Neural progenitor cell (in vitro differentiated cells): ENCODE data around the gene PROB1. TPM values are rescaled to one million over a fixed set of nuclear protein-coding genes. Genes with fewer than 3 reads are reported as not detected.

Experiments used
- DNase-seq: peaks from one replicate; pipeline ENCODE4 v3.0.0-alpha.2; 2016; ENCODE audit warnings: low spot score
- H2AFZ ChIP-seq: fragments of 200-600 bp; sonication (generic); replicated peaks from 2 replicates; pipeline ENCODE4 v1.6.1; 2016; ENCODE audit warnings: antibody characterized with exemption
- H3F3A ChIP-seq: fragments of 200-600 bp; sonication (generic); 2 replicates; pipeline ENCODE4 v1.6.1; 2016; ENCODE audit warnings: antibody characterized with exemption, low read depth
- H3K27ac ChIP-seq: fragments of 200-600 bp; sonication (generic); 2 replicates; pipeline ENCODE4 v1.5.1; 2016; ENCODE audit warnings: mild to moderate bottlenecking
- H3K27me3 ChIP-seq: fragments of 200-600 bp; sonication (generic); 2 replicates; pipeline ENCODE4 v1.6.1; 2016; ENCODE audit warnings: mild to moderate bottlenecking, moderate library complexity
- H3K36me3 ChIP-seq: fragments of 200-600 bp; sonication (generic); 2 replicates; pipeline ENCODE4 v1.5.1; 2016
- H3K4me1 ChIP-seq: fragments of 200-600 bp; sonication (generic); 2 replicates; pipeline ENCODE4 v1.6.1; 2016; ENCODE audit warnings: mixed run types
- H3K4me2 ChIP-seq: fragments of 200-600 bp; sonication (generic); 2 replicates; pipeline ENCODE4 v1.6.1; 2016
- H3K4me3 ChIP-seq: fragments of 200-600 bp; sonication (generic); 2 replicates; pipeline ENCODE4 v1.5.1; 2016
- H3K79me2 ChIP-seq: fragments of 200-600 bp; sonication (generic); 2 replicates; pipeline ENCODE4 v1.6.1; 2016; ENCODE audit warnings: low read depth
- H3K9ac ChIP-seq: fragments of 200-600 bp; sonication (generic); 2 replicates; pipeline ENCODE4 v1.6.1; 2016
- H3K9me3 ChIP-seq: fragments of 200-600 bp; sonication (generic); 2 replicates; pipeline ENCODE4 v1.5.1; 2016; ENCODE audit warnings: low read depth
- H4K20me1 ChIP-seq: fragments of 200-600 bp; sonication (generic); 2 replicates; pipeline ENCODE4 v1.6.1; 2016; ENCODE audit warnings: low read depth
- H3K27ac Mint-ChIP-seq: 3 replicates; pipeline ENCODE4 v1.8.0; 2021; ENCODE audit warnings: mixed read lengths
- H3K27me3 Mint-ChIP-seq: 2 replicates; pipeline ENCODE4 v1.8.0; 2022; ENCODE audit warnings: low read depth, mild to moderate bottlenecking, inconsistent platforms, moderate library complexity, mixed read lengths; ENCODE audit not compliant: insufficient read depth
- H3K36me3 Mint-ChIP-seq: 3 replicates; pipeline ENCODE4 v1.8.0; 2021; ENCODE audit warnings: mixed read lengths
- H3K4me1 Mint-ChIP-seq: 3 replicates; pipeline ENCODE4 v1.8.0; 2021; ENCODE audit warnings: mixed read lengths
- H3K4me3 Mint-ChIP-seq: 3 replicates; pipeline ENCODE4 v1.8.0; 2021; ENCODE audit warnings: mild to moderate bottlenecking, moderate library complexity, mixed read lengths
- H3K9me3 Mint-ChIP-seq: 3 replicates; pipeline ENCODE4 v1.8.0; 2020; ENCODE audit warnings: mixed read lengths
- EZH2 ChIP-seq: fragments of 200-600 bp; sonication (generic); IDR thresholded peaks from 2 replicates; pipeline ENCODE4 v1.6.1; 2017; ENCODE audit warnings: antibody characterized with exemption, mild to moderate bottlenecking, moderate library complexity
- EZH2phosphoT487 ChIP-seq: fragments of 200-600 bp; sonication (generic); IDR thresholded peaks from 2 replicates; pipeline ENCODE4 v1.6.1; 2017; ENCODE audit warnings: antibody characterized with exemption
- total RNA-seq: library from RNA; depleted of rRNA; stranded (reverse); fragments of >200 nt; gene quantifications from 2 replicates; pipeline ENCODE4 v1.2.3, GENCODE V29; 2015; ENCODE audit warnings: low replicate concordance
- TF ChIP-seq, protein P1 (sequence below): fragments of 200-600 bp; sonication (generic); IDR thresholded peaks from 2 replicates; pipeline ENCODE4 v1.5.1; 2017; ENCODE audit warnings: antibody characterized with exemption, mild to moderate bottlenecking

PROB1 gene
- total RNA-seq, 1 donor from 2014 or later = 0.67 TPM

DNA sequence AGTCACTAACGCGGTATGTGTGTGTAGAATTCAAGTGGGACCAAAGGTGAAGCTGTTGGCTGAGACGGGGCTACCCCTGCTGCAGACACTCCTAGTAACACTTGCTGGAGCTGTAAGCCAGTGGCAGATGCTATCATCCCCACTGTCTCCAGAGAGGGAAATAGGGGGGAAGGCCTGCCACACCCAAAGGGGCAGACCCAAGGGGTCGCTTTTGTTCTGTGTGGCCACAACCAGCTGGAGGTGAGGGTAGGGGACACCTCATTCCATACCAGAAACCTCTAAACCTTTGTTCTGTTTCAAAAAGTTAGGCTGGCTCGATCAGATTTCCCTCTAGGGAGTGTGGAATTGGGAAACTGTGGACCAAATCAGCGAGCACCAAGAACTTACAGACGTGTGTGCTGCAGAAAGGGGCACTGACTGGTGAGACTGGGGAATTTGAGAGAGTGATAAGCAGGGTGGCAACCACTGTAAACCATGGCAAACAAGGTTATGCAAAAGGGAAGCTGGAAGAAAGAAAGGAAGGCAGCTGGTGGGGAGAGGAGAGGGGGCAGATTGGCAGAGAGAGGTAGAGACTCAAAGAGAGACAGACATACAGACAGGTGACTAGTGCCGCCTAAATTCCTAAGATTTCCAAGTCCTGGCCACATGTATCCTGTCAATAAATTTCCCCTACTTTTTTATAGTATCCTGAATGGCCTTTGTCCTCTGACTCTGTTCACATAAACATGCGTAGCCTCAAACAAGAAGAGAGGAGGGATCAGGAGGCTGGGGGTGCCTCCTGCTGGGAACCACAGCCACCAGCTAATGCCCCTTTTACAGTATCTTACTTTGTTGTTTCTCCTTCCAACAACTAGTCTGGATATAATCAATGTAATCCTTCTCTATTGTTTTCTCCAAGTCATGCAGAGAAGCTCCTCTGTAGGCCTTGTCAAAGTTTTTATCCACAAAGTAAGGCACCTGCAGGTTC, 24.6 kb upstream of the PROB1 start:
- no peaks in the 10 kb centered on the region for H3K9me3 Mint-ChIP-seq
- H3K27me3 ChIP-seq = no peaks in the 10 kb centered on the region
- H3K36me3 ChIP-seq = no peaks in the 10 kb centered on the region
- H3K36me3 Mint-ChIP-seq = peaks cover 18% of the 10 kb centered on the region
- no peaks in the 10 kb centered on the region for H3K79me2 ChIP-seq
- H3F3A ChIP-seq = peaks cover 42% of the 10 kb centered on the region
- no peak overlapping the region for H3K27ac Mint-ChIP-seq
- H3K4me2 ChIP-seq = peak overlapping the region; percentile 77
- no peaks in the 10 kb centered on the region for H3K9me3 ChIP-seq
- H3K27me3 Mint-ChIP-seq = no peaks in the 10 kb centered on the region
- peaks cover 38% of the 10 kb centered on the region for H3K4me1 ChIP-seq
- H4K20me1 ChIP-seq = no peaks in the 10 kb centered on the region
- H3K4me3 Mint-ChIP-seq = no peak overlapping the region
- H2AFZ ChIP-seq = no peak overlapping the region
- peak; percentile 69 for TF ChIP-seq EZH2phosphoT487
- TF ChIP-seq EZH2 = no peak
- TF ChIP-seq, protein P1, sequence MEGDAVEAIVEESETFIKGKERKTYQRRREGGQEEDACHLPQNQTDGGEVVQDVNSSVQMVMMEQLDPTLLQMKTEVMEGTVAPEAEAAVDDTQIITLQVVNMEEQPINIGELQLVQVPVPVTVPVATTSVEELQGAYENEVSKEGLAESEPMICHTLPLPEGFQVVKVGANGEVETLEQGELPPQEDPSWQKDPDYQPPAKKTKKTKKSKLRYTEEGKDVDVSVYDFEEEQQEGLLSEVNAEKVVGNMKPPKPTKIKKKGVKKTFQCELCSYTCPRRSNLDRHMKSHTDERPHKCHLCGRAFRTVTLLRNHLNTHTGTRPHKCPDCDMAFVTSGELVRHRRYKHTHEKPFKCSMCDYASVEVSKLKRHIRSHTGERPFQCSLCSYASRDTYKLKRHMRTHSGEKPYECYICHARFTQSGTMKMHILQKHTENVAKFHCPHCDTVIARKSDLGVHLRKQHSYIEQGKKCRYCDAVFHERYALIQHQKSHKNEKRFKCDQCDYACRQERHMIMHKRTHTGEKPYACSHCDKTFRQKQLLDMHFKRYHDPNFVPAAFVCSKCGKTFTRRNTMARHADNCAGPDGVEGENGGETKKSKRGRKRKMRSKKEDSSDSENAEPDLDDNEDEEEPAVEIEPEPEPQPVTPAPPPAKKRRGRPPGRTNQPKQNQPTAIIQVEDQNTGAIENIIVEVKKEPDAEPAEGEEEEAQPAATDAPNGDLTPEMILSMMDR = no peak
- H3K9ac ChIP-seq = no peak overlapping the region
- H3K4me3 ChIP-seq = peak overlapping the region; percentile 24
- H3K27ac ChIP-seq = peak overlapping the region; percentile 82
- peaks cover 26% of the 10 kb centered on the region for H3K4me1 Mint-ChIP-seq
- peak; percentile 80 for DNase-seq

DNA sequence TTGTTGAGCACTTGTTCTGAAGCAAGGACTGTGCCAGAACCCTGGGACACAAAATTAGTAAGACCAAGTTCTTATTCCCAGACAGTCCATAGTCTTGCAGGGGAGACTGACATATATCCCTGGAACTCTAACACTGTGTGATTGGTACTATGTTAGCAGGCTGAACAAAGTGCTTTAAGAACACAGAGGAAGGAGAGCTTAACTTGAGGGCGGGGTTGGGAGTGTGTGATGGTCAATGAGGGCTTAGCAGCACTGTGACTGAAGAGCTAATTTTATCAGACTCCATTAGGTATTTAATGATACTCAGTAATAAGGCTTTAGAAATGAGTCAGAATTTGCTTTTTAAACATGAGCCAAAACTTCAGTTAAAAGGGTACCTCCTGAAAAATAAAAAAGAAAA, 23.9 kb upstream of the PROB1 start:
- H3F3A ChIP-seq = peaks cover 42% of the 10 kb centered on the region
- no peaks in the 10 kb centered on the region for H3K27me3 ChIP-seq
- peak; percentile 40 for DNase-seq
- no peaks in the 10 kb centered on the region for H3K9me3 Mint-ChIP-seq
- no peak overlapping the region for H3K4me3 Mint-ChIP-seq
- no peak for TF ChIP-seq EZH2
- TF ChIP-seq, protein P1 = no peak
- H3K9ac ChIP-seq = no peak overlapping the region
- peaks cover 38% of the 10 kb centered on the region for H3K4me1 ChIP-seq
- peak overlapping the region; percentile 77 for H3K4me2 ChIP-seq
- no peaks in the 10 kb centered on the region for H3K79me2 ChIP-seq
- peaks cover 13% of the 10 kb centered on the region for H3K36me3 Mint-ChIP-seq
- no peaks in the 10 kb centered on the region for H3K9me3 ChIP-seq
- H2AFZ ChIP-seq = no peak overlapping the region
- H3K4me1 Mint-ChIP-seq = peaks cover 26% of the 10 kb centered on the region
- H4K20me1 ChIP-seq = no peaks in the 10 kb centered on the region
- no peak overlapping the region for H3K4me3 ChIP-seq
- H3K27ac Mint-ChIP-seq = no peak overlapping the region
- no peaks in the 10 kb centered on the region for H3K27me3 Mint-ChIP-seq
- H3K36me3 ChIP-seq = no peaks in the 10 kb centered on the region
- H3K27ac ChIP-seq = no peak overlapping the region

DNA sequence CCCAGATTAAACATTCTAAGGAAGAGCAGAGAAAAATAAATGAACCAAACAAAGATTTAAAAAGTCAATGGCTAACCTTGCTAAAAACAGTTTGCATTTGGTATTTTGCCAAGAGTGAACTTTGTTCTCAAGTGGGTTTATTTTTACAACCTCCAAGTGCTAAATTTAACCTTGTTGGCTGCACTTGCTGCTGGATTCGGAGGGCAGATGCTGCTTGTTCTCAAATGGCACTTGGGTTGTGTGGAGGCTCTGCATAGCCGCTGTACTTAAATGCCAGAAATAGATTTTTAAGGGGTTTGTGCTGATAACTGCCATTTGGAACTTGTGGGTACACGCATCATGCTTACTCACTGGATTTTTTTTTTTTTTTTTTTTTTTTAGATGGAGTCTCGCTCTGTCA, 22.3 kb upstream of the PROB1 start:
- Mint-ChIP-seq H3K36me3 (peaks cover 11% of the 10 kb centered on the region), H3K4me3 (no peak overlapping the region), H3K27me3 (no peaks in the 10 kb centered on the region), H3K27ac (no peak overlapping the region), H3K9me3 (no peaks in the 10 kb centered on the region), H3K4me1 (peaks cover 22% of the 10 kb centered on the region)
- H4K20me1 ChIP-seq = no peaks in the 10 kb centered on the region
- H3K9me3 ChIP-seq = no peaks in the 10 kb centered on the region
- H3K79me2 ChIP-seq = no peaks in the 10 kb centered on the region
- no peak overlapping the region for H2AFZ ChIP-seq
- peaks cover 38% of the 10 kb centered on the region for H3K4me1 ChIP-seq
- H3K9ac ChIP-seq = no peak overlapping the region
- no peak for DNase-seq
- H3F3A ChIP-seq = peaks cover 42% of the 10 kb centered on the region
- H3K36me3 ChIP-seq = no peaks in the 10 kb centered on the region
- H3K27ac ChIP-seq = no peak overlapping the region
- no peak overlapping the region for H3K4me3 ChIP-seq
- H3K27me3 ChIP-seq = no peaks in the 10 kb centered on the region
- no peak overlapping the region for H3K4me2 ChIP-seq
- TF ChIP-seq, protein P1 = no peak
- no peak for TF ChIP-seq EZH2phosphoT487
- TF ChIP-seq EZH2 = no peak
